ENCODE measurements around the gene CXCL12.

DNA sequence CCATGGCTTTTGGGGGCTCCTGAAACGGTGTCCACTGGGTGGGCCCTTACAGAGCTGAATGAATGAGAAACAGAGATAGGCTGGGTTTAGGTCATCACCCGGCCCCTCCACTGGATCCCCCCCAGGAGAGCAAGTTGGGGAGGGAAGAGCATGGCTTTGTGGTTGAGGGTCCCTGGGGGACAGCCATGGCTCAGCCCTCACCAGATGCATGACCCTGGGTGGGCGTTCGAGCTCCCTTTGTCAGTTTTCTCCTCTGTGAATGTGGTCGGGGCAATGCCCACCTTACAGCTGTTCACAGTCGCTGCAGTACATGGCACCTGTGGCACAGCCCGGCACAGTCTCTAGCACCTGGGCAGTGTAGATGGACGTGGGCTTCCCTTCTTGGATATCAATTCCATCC lies 40.6 kb upstream of the CXCL12 start:
- TF ChIP-seq, protein P1, sequence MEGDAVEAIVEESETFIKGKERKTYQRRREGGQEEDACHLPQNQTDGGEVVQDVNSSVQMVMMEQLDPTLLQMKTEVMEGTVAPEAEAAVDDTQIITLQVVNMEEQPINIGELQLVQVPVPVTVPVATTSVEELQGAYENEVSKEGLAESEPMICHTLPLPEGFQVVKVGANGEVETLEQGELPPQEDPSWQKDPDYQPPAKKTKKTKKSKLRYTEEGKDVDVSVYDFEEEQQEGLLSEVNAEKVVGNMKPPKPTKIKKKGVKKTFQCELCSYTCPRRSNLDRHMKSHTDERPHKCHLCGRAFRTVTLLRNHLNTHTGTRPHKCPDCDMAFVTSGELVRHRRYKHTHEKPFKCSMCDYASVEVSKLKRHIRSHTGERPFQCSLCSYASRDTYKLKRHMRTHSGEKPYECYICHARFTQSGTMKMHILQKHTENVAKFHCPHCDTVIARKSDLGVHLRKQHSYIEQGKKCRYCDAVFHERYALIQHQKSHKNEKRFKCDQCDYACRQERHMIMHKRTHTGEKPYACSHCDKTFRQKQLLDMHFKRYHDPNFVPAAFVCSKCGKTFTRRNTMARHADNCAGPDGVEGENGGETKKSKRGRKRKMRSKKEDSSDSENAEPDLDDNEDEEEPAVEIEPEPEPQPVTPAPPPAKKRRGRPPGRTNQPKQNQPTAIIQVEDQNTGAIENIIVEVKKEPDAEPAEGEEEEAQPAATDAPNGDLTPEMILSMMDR (IDR thresholded peaks at IDR 0.05; ENCODE audit: insufficient read depth, low read depth, low read length), result no peak
- no peak for TF ChIP-seq EZH2 (IDR thresholded peaks at IDR 0.05; ENCODE audit: insufficient read depth, low read length)
